Inferior parietal cortex (tissue), 1 donor: ENCODE measurements around the gene MOB3C.

Experiments used
- DNase-seq: peaks from one replicate; pipeline ENCODE4 v3.0.0-alpha.2; 2016; ENCODE audit errors: extremely low spot score

Gene MOB3C

DNA sequence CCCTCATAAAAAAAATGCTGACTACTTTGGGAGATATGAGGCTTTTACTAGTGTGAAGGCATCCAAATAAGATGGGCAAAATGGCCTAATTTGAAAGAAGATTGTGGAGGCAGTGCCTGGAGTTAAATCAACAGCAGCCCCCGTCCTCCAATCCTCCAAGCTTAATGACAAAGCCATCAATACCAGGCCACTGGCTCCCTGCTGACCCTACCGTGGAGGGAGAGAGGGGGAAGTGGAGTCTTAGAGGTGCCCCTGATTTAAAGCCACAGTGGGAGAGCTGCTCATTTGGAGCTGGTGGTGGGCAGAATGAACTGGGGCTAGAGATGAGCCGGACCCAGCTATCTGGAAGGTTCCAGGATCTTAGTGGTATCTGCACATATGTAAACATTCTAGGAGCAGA lies 40.8 kb downstream of the MOB3C start:
- no peak for DNase-seq

DNA sequence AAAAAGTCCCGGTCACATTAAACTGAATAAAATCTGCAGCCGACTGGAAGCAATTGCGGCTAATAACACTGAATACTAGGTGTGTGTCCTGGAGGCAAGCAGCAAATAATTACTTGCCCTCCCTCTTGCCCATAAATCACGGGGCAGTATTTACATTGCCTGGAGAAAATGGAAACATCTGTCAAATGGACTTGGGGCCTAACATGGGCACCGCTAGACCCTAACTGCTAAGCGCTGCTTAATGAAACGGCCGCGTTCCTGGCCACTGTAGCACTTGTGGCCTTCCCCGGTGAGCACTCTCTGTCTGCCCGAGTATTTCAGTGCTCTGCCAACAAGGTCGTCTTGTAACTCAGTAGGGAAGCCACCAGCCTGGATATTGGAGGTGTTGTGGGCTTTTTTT lies 41.3 kb downstream of the MOB3C start:
- DNase-seq: no peak

DNA sequence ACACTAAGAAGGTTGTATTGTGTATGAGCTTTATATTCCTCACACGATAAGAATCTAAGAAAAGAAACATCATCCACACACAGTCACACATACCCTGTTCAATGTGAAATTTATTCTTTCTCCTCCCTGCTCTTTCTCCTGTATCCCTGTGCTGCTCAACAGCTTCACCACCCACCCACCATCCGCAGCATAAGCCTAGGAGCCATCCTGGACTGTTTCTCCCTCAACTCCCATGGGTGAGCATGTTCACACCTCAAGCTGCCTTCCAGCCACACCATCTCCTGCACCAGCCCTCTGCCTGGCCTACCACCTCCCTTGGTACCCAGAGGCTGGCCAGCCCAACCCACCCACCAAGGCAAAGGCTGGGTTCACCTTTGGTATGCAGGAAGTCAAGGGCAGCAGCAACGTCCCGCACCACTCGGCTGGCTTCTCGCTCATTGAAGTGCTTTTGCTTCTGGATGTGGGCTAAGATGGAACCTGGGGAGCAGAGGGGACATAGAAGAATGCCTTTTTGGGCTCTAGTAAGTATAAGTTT lies 44.9 kb downstream of the MOB3C start:
- no peak for DNase-seq

DNA sequence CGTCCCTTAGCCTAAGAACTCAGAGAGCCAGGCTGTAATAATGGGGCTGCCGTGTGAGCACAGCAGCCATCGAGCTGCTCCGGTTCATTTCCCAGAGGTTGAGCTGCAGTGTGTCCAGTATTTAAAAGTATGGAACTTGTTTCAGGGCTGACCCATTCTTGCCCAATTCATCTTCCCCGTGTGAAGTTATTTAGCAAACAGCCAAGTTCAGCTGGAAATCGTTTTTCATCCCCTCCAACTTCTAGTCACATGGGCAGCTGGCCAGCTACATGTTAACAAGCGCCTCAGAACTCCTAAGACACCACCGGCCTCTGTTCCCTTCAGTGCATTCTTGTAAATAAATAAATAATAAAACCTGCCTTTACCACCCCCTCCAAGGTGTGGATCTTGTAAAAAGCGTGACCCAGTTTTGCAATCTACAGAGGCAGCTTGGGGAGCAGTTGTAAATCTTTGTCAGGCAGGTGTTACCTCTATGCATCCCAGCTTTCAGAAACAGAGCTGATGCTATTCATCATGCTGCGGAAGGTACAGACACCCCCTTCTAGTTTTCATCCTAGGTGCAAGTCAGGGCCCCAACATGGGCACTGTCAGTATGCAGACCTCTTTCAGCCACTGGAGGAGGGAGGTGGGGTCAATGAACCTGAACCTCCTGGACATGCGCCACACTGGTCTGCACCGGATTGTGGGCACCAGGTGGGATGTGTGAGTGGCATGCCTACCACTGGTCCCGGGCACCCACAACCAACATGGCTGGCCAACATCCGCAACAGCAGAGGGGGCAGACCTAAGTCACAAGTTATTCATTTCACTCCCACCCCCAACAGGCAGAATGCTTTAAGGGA lies 46.5 kb downstream of the MOB3C start:
- DNase-seq: no peak

DNA sequence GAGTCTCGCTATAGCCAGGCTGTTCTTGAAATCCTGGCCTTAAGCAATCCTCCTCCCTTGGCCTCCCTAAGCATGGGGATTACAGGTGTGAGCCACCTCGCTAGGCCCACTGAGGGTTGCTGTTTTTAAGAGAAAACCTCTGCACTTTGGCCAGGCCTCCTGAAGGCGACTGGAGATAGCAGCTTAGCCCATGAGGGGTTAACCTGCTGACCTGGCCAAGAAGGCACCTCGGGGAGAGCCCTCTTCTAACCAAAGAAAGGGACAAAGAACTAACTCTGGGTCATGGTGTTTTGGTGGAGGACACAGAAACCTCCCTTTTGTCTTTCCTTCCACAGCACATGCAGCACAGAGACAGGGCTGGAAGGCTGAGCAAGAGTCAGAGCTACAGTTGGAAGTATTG lies 47.5 kb downstream of the MOB3C start:
- no peak for DNase-seq

DNA sequence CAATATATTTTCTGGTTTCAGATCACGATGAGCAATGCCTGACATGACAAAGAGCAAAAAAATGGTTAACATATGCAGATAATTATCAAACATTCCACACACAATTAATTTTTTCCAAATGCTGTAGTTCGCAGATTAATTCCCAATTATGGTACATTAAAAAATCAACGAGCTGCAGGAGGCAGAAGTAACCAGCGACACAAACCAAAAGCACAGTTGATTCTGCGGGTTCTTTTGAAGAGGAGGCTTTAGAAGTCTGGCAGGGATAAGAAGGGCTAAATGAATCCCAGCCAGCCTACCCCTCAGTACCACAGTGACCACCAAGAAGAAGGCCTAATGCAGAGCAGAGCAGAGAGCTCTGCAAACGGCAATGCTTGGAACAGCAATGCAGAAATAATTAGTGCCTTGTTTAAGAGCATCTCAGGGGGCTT lies 48.1 kb downstream of the MOB3C start:
- DNase-seq: no peak

DNA sequence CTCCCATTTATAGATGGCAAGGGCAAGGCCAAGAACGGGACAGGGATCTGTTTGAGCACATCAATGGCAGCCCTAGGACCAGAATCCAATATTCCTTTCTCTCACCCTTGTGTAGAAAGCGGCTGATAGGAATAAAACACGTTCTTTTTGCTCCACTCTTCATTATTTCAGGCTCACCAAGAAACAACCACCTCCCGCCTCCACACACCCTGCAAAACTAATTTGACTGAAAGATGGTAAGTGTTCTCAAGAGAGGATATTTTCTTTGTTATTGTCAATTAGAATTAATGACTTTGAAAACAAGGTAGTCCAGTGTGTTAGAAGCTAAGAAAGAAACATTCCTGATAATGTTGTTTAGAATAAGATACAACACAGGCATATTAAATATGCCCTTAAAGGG lies 53.3 kb downstream of the MOB3C start:
- DNase-seq: no peak

DNA sequence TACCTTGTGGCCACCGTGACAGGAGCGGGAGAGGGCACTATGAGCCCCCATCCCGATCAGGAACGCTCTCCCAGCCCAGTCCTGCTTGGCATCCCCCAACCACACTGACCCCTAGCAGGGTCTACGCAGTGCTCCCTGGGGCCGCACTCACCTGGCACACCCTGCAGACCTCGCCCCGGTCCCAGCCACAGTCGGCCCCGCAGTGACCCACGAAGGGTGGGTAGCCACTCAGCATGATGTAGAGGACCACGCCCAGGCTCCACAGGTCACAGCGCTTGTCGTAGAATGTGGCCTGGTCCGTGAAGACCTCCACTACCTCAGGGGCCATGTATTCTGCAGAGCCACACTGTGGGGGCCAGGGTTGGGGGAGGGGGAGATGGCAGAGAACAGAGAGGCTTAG lies 54.1 kb downstream of the MOB3C start:
- no peak for DNase-seq

DNA sequence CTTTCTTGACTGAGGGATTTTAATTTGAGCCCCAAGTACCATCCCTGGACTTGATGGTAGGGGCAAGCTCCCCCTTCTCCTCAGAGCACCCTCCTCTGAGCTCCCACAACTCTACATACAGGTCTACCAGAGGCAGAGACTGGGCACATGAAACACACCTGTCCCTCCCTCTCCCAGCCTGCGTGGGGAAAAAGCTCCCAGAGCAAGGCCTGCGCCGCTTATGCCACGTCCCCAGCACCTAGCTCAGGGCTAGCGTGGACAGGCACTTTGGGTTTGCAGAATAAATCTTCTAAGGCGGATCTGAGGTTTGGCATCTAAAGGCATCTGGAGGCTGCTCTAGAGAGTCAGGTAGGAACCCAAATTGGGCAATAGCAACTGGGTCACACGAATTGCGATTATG lies 57.6 kb downstream of the MOB3C start:
- DNase-seq: no peak

DNA sequence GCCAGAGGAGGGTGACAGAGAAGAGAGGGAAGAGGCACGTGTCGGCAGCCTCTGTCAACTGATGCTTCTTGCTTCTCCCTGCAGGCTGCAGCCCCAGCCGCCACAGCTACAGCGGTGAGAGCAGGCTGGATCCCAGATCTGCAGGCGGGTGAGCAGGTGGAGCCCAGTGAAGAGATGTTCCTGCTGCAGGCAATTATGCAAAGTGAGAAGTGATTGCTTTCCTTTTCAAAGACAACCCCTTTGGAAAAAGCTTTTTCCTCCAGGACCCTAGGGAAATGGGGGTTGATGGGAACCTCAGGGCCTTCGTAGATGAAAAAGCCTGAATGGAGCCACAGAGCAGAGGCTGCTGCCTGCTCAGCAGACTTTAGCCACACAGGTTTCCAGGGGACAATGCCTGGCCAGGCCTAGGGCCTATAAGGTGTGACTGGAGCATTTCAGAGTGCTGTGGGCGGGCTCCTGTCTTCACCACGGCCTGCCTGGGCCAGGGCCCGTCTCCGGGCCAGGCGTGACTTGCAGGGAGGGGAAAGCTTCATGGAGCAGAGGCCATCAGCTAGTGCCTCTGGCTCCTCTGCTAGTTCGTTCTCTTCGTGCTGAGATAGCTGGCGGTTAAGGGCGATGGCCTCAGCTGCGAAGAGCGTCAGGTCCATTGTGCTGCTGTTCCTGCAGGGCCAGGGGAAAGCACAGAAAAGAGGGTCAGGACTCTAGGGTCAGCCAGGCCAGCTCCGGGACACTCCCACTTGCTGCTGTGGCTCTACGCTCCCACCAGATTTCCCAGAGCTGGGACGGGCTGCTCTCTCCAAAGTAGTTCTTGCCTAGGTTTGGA lies 58.3 kb downstream of the MOB3C start:
- DNase-seq: no peak
